Epithelial cell of proximal tubule (primary cell): ENCODE measurements around the gene GTF3A. TPM values are rescaled to one million over a fixed set of nuclear protein-coding genes. Genes with fewer than 3 reads are reported as not detected.

Experiments used
- DNase-seq: peaks from one replicate; pipeline ENCODE4 v3.0.0-alpha.2; 2011; ENCODE audit warnings: low read depth
- H3K4me3 ChIP-seq: 2 replicates; pipeline ENCODE4 v1.5.1; 2011; ENCODE audit warnings: low read depth, mild to moderate bottlenecking, low read length
- CTCF ChIP-seq: conservative IDR thresholded peaks from 2 replicates; pipeline ENCODE4 v1.5.1; 2012; ENCODE audit warnings: low read depth, mild to moderate bottlenecking, low read length
- total RNA-seq: library from RNA; depleted of rRNA; stranded (reverse); fragments of >200 nt; gene quantifications from 2 replicates; pipeline ENCODE4 v1.2.3, GENCODE V29; 2015

GTF3A gene
- total RNA-seq, 1 donor from 2014 or later = 160 TPM

- no peak for TF ChIP-seq CTCF
- DNase-seq = no peak
- no peak overlapping the region for H3K4me3 ChIP-seq
These were observed 41.1 kb upstream of the GTF3A start for GRCh38 chr13:27383104-27383921.

- TF ChIP-seq CTCF = no peak
- no peak for DNase-seq
- H3K4me3 ChIP-seq = no peak overlapping the region
These were observed 40.1 kb upstream of the GTF3A start for GRCh38 chr13:27384285-27384684.

- no peak overlapping the region for H3K4me3 ChIP-seq
- no peak for DNase-seq
- TF ChIP-seq CTCF = no peak
These were observed 36.2 kb upstream of the GTF3A start for GRCh38 chr13:27388241-27388640.

- no peak overlapping the region for H3K4me3 ChIP-seq
- DNase-seq = no peak
- TF ChIP-seq CTCF = no peak
These were observed 34.5 kb upstream of the GTF3A start for GRCh38 chr13:27389891-27390290.

- DNase-seq = no peak
- no peak for TF ChIP-seq CTCF
- H3K4me3 ChIP-seq = no peak overlapping the region
These were observed 32.9 kb upstream of the GTF3A start for GRCh38 chr13:27391471-27391870.

GRCh38 chr13:27393101-27393500 lies 31.3 kb upstream of the GTF3A start:
- no peak for TF ChIP-seq CTCF
- no peak for DNase-seq
- no peak overlapping the region for H3K4me3 ChIP-seq

GRCh38 chr13:27395007-27395510 lies 29.4 kb upstream of the GTF3A start:
- TF ChIP-seq CTCF = no peak
- DNase-seq = no peak
- H3K4me3 ChIP-seq = no peak overlapping the region
